Breast epithelium (tissue), 3 donors: Measurements from ENCODE around the gene CPN2.

Experiments used
- POLR2A ChIP-seq: fragments of 450-650 bp; IDR thresholded peaks from one replicate; pipeline ENCODE4 v1.6.1; 2016; ENCODE audit warnings: antibody characterized with exemption, mild to moderate bottlenecking, moderate library complexity
- TF ChIP-seq, protein P1 (sequence below), 3 donors: fragments of 450-650 bp; IDR thresholded peaks; one replicate each; pipeline ENCODE4 v1.5.1; 2016 to 2017; ENCODE audit warnings: antibody characterized with exemption in 3 of 3, mild to moderate bottlenecking in 3 of 3, moderate library complexity in 3 of 3

DNA sequence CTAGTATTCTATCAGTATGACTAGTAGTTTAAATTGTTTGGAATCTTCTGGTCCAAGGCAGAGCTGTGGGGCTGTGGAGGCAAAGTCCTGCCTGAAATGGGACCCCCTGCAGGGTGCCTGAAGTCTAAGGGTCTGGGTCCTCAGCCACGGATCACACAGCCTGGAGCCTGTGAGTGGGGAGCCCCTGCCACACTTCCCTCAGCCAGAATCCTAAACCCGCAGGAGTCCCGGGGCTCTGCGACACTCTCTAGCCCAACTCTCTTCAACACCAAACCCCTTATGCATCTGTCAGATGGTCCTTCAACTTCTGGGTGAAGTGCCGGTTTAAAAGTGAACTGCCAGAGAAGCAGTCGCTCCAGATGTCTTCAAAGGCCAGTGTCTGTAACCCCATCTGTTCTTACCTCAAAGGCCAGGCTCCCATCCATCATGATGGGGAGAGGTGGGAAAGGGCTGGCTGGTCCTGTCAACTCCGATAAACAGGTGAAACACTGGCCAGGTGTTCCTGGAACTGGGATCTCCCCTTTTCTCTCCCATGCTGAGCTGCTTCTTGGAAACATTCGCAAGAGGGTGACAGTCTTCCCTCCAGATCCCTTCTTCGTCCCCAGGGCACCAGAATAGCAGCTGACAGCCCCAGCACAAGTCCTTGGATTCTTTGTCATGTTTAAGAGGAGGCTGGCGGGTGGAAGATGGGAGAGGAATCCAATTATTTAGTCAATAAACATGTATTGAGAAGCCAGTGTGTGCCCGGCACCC is 45.6 kb downstream of the CPN2 start:
- TF ChIP-seq, protein P1, sequence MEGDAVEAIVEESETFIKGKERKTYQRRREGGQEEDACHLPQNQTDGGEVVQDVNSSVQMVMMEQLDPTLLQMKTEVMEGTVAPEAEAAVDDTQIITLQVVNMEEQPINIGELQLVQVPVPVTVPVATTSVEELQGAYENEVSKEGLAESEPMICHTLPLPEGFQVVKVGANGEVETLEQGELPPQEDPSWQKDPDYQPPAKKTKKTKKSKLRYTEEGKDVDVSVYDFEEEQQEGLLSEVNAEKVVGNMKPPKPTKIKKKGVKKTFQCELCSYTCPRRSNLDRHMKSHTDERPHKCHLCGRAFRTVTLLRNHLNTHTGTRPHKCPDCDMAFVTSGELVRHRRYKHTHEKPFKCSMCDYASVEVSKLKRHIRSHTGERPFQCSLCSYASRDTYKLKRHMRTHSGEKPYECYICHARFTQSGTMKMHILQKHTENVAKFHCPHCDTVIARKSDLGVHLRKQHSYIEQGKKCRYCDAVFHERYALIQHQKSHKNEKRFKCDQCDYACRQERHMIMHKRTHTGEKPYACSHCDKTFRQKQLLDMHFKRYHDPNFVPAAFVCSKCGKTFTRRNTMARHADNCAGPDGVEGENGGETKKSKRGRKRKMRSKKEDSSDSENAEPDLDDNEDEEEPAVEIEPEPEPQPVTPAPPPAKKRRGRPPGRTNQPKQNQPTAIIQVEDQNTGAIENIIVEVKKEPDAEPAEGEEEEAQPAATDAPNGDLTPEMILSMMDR (IDR thresholded peaks at IDR 0.05) = no peak
- no peak for TF ChIP-seq POLR2A
